ENCODE measurements around the gene ZMYND8.

Gene ZMYND8

DNA sequence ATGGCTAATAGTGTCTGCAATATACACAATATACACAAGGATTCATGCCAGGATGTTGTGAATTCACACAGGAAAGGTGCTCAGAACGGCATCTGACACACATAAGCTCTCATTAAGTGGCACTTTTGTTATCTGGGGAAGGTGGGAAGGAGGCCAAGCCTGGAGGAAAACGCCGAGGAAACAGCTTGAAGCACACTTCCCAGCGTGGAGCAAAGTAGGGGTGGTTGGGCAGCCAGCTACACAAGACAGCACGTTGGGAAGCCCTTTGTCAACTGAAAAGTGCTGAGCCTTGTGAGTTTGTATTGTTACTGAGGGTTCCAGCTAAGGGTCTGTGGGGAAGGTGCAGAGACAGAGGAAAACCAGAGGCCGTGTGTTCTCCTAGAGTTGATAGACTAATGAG is 181.0 kb downstream of the ZMYND8 start:
- TF ChIP-seq CTCF (conservative IDR thresholded peaks at IDR 0.05) (no peak), ZFX (IDR thresholded peaks at IDR 0.05) (no peak)
- H3K27ac ChIP-seq, result no peak overlapping the region

DNA sequence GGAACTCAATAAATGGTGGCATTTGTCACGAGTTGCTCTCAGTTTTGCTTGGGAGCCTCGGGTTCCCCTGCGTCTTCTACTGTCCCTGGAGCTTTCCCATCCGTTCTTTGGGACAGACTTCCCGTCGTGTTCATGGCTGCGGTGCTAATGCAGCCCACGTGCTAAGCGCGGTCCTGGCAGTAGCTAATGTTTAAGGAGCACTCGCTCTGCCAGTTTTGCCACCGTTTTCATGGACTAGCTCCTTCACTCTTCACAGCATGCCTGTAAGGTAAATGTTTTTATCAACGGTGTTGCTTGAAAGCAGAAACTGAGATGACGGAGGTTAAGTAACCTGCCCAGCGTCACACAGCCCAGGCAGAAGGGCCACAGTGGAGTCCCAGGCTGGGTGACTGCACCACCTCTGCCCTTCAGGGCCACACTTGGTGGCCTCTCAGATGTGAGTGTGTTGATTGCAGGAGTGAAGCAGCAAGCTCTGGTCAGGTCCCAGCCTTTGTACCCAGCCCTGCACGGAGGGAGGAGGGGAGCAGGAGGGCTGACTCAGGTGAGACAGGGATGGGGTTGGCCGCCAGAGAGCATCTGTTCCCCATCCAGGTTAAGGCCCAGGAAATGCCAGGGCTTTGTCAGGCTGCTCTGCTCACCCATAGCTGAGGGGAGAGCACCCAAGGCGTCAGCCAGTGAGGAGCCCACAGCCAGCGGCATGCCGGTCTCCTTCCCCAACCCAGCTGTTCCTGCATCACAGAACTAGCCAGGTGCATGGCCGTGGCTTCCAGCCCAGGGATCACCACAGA is 181.8 kb downstream of the ZMYND8 start:
- no peak for TF ChIP-seq CTCF (conservative IDR thresholded peaks at IDR 0.05)
- no peak for TF ChIP-seq ZFX (IDR thresholded peaks at IDR 0.05)
- no peak overlapping the region for H3K27ac ChIP-seq

- H3K27ac ChIP-seq, result no peak overlapping the region
- TF ChIP-seq CTCF (conservative IDR thresholded peaks at IDR 0.05), result no peak
- TF ChIP-seq ZFX (IDR thresholded peaks at IDR 0.05), result no peak
These were observed 182.8 kb downstream of the ZMYND8 start for GRCh38 chr20:47173596-47174216.

DNA sequence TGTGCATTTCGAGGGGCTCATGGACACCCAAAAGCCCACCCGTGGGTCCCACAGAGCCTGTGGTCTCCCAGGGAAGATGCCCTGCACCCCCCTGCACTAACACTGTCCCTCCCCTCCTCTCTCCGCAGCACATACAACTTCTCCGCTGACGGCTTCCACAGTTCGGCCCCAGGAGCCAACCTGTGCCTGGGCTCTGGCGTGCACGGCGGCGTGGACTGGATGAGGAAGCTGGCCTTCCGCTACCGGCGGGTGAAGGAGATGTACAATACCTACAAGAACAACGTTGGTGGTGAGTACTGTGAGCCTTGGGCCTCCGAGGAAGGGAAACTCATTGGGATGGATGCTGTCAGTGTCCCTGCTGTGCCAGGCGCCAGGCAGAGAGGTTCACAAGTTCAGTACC is 183.9 kb downstream of the ZMYND8 start:
- TF ChIP-seq CTCF (conservative IDR thresholded peaks at IDR 0.05), result no peak
- no peak for TF ChIP-seq ZFX (IDR thresholded peaks at IDR 0.05)
- no peak overlapping the region for H3K27ac ChIP-seq

- TF ChIP-seq ZFX (IDR thresholded peaks at IDR 0.05) (no peak), CTCF (conservative IDR thresholded peaks at IDR 0.05) (no peak)
- H3K27ac ChIP-seq, result no peak overlapping the region
These were observed 188.7 kb downstream of the ZMYND8 start for GRCh38 chr20:47167846-47168245.

DNA sequence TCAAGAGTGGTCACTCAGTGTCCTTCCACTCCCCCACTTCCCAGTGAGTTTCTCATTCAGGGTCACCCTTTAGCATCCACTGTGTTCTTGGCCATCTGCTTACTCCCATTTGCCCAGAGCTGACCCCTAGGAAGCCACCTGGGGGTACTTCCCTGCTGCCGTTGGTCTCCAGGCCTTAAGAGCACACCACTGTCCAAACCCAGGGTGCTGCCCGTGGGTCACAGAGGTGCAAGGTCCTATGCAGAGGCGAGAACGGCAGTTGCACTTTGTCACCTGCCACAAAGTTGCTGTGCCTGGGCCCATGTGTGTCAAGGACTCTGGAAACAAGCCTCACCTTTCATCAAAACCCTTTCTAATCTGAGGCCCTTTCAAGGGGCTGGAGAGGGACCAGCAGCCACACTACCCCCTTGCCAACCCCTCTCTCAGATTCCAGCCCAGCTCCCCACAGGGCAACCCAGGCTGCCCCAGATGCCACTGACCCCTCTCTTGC is 191.1 kb downstream of the ZMYND8 start:
- no peak overlapping the region for H3K27ac ChIP-seq
- no peak for TF ChIP-seq ZFX (IDR thresholded peaks at IDR 0.05)
- no peak for TF ChIP-seq CTCF (conservative IDR thresholded peaks at IDR 0.05)

GRCh38 chr20:47164140-47164539 is 192.4 kb downstream of the ZMYND8 start:
- TF ChIP-seq CTCF (conservative IDR thresholded peaks at IDR 0.05), result no peak
- no peak for TF ChIP-seq ZFX (IDR thresholded peaks at IDR 0.05)
- H3K27ac ChIP-seq, result no peak overlapping the region
